Skeletal muscle tissue (tissue), 4 donors: ENCODE results near the gene FAM107A. TPM values are rescaled to one million over a fixed set of nuclear protein-coding genes. Genes with fewer than 3 reads are reported as not detected.
A peak's percentile ranks its signal among the peaks of the same experiment; 100 is the strongest.

Experiments used
- H3K27ac ChIP-seq: one replicate; pipeline ENCODE4 v1.7.0; 2013; ENCODE audit warnings: mild to moderate bottlenecking, low read depth, low read length, inconsistent platforms
- H3K27me3 ChIP-seq, 3 donors: one replicate each; pipeline ENCODE4 v1.7.0; 2013; ENCODE audit warnings: low read length in 3 of 3; ENCODE audit not compliant: control insufficient read depth in 3 of 3, insufficient read depth in 3 of 3
- H3K36me3 ChIP-seq, 3 donors: one replicate each; pipeline ENCODE4 v1.7.0; 2013; ENCODE audit warnings: low read length in 3 of 3; ENCODE audit not compliant: control insufficient read depth in 3 of 3, insufficient read depth in 3 of 3
- H3K4me1 ChIP-seq, 3 donors: one replicate each; pipeline ENCODE4 v1.7.0; 2013; ENCODE audit warnings: low read length in 3 of 3, mild to moderate bottlenecking in 3 of 3; ENCODE audit not compliant: control insufficient read depth in 3 of 3, insufficient read depth in 3 of 3
- H3K4me3 ChIP-seq, 3 donors: one replicate each; pipeline ENCODE4 v1.7.0; 2013; ENCODE audit warnings: low read length in 3 of 3
- H3K9ac ChIP-seq, 3 donors: one replicate each; pipeline ENCODE4 v1.7.0; 2013; ENCODE audit warnings: low read length in 3 of 3, mild to moderate bottlenecking in 3 of 3, moderate library complexity in 2 of 3, low read depth in 1 of 3
- H3K9me3 ChIP-seq, 3 donors: one replicate each; pipeline ENCODE4 v1.7.0; 2013; ENCODE audit warnings: low read length in 3 of 3; ENCODE audit not compliant: control insufficient read depth in 3 of 3
- total RNA-seq: library from RNA; depleted of rRNA; stranded (reverse); fragments of >200 nt; gene quantifications from one replicate; pipeline ENCODE4 v1.2.3, GENCODE V29; 2014
- donor health status: Osteomylitis.

The FAM107A gene
- total RNA-seq, 1 donor from 2014 or later: under 0.01 TPM

GRCh38 chr3:58540176-58540858 is 36.9 kb downstream of the FAM107A start:
- Histone ChIP-seq H3K27ac (no peak overlapping the region), H3K9ac (no peak overlapping the region), H3K36me3 (no peaks in the 10 kb centered on the region), H3K27me3 (no peaks in the 10 kb centered on the region), H3K9me3 (no peaks in the 10 kb centered on the region), H3K4me3 (no peak overlapping the region), H3K4me1 (peaks cover 18 to 23% (median 18%) of the 10 kb centered on the region in 3 donors)

- no peak overlapping the region for H3K4me3 ChIP-seq
- no peak overlapping the region for H3K27ac ChIP-seq
These were observed 37.6 kb downstream of the FAM107A start for GRCh38 chr3:58539626-58540025.

GRCh38 chr3:58537412-58538301 is 39.5 kb downstream of the FAM107A start:
- H3K9ac ChIP-seq: peak overlapping the region; percentile 59 to 90 (median 65)
- peaks cover 22 to 26% (median 23%) of the 10 kb centered on the region in 3 donors for H3K4me1 ChIP-seq
- no peak overlapping the region for H3K4me3 ChIP-seq
- peaks cover 0 to 11% (median 4%) of the 10 kb centered on the region in 3 donors for H3K36me3 ChIP-seq
- no peaks in the 10 kb centered on the region for H3K27me3 ChIP-seq
- no peaks in the 10 kb centered on the region for H3K9me3 ChIP-seq
- peak overlapping the region; percentile 14 for H3K27ac ChIP-seq

More at GRCh38 chr3:58539626-58540025, 37.6 kb downstream of the FAM107A start:
- Histone ChIP-seq H3K4me1 (peaks cover 18 to 23% (median 18%) of the 10 kb centered on the region in 3 donors), H3K9ac (no peak overlapping the region), H3K27me3 (no peaks in the 10 kb centered on the region), H3K36me3 (no peaks in the 10 kb centered on the region), H3K9me3 (no peaks in the 10 kb centered on the region)

- Histone ChIP-seq H3K9me3 (no peaks in the 10 kb centered on the region), H3K9ac (peak within 1 kb of the TSS; percentile 65 to 90 (median 81)), H3K36me3 (peaks cover 0 to 11% (median 4%) of the 10 kb centered on the region in 3 donors), H3K4me3 (peak within 1 kb of the TSS; percentile 51 to 70 (median 67)), H3K27ac (peak within 1 kb of the TSS; percentile 14), H3K4me1 (peaks cover 22 to 26% (median 25%) of the 10 kb centered on the region in 3 donors), H3K27me3 (no peaks in the 10 kb centered on the region)
These were observed 40.4 kb downstream of the FAM107A start, which contains the start of gene ACOX2 for GRCh38 chr3:58536501-58537411. Gene ACOX2, minus strand, starts transcription at chr3:58537190. Its CDS starts 2,084 bp downstream, at chr3:58535106.

GRCh38 chr3:58535531-58536500 is 41.4 kb downstream of the FAM107A start:
- H3K4me3 ChIP-seq: peak overlapping the region; percentile 34 to 70 (median 67)
- H3K9me3 ChIP-seq: no peaks in the 10 kb centered on the region
- H3K27ac ChIP-seq: no peak overlapping the region
- no peaks in the 10 kb centered on the region for H3K27me3 ChIP-seq
- H3K9ac ChIP-seq: peak overlapping the region; percentile 65 to 90 (median 81)
- peaks cover 22 to 26% (median 25%) of the 10 kb centered on the region in 3 donors for H3K4me1 ChIP-seq
- peaks cover 0 to 16% (median 12%) of the 10 kb centered on the region in 3 donors for H3K36me3 ChIP-seq

GRCh38 chr3:58534592-58535494 is 42.3 kb downstream of the FAM107A start:
- H3K27me3 ChIP-seq: no peaks in the 10 kb centered on the region
- peaks cover 6 to 25% (median 18%) of the 10 kb centered on the region in 3 donors for H3K36me3 ChIP-seq
- no peak overlapping the region for H3K27ac ChIP-seq
- H3K9me3 ChIP-seq: no peaks in the 10 kb centered on the region
- peaks cover 22 to 26% (median 25%) of the 10 kb centered on the region in 3 donors for H3K4me1 ChIP-seq
- H3K4me3 ChIP-seq: no peak overlapping the region
- peak overlapping the region in 1 of 3 donors; percentile 90 for H3K9ac ChIP-seq

- H3K36me3 ChIP-seq: peaks cover 13 to 35% (median 24%) of the 10 kb centered on the region in 3 donors
- no peaks in the 10 kb centered on the region for H3K27me3 ChIP-seq
- peak overlapping the region in 1 of 3 donors; percentile 55 for H3K9ac ChIP-seq
- no peak overlapping the region for H3K4me3 ChIP-seq
- H3K4me1 ChIP-seq: peaks cover 22 to 26% (median 25%) of the 10 kb centered on the region in 3 donors
- no peak overlapping the region for H3K27ac ChIP-seq
- H3K9me3 ChIP-seq: no peaks in the 10 kb centered on the region
These were observed 44.4 kb downstream of the FAM107A start for GRCh38 chr3:58532794-58533220.

GRCh38 chr3:58531956-58532355 is 45.2 kb downstream of the FAM107A start:
- H3K4me1 ChIP-seq: peaks cover 16 to 20% (median 18%) of the 10 kb centered on the region in 3 donors
- no peaks in the 10 kb centered on the region for H3K9me3 ChIP-seq
- H3K27ac ChIP-seq: no peak overlapping the region
- H3K36me3 ChIP-seq: peaks cover 13 to 36% (median 24%) of the 10 kb centered on the region in 3 donors
- H3K4me3 ChIP-seq: no peak overlapping the region
- H3K9ac ChIP-seq: no peak overlapping the region
- no peaks in the 10 kb centered on the region for H3K27me3 ChIP-seq
